LNCAP (cell line): ENCODE measurements around the gene SLC27A2.

ENCODE experiments used
- TF ChIP-seq, protein P1 (sequence below): fragments of 450-650 bp; IDR thresholded peaks from 2 replicates; pipeline ENCODE4 v1.5.1; 2017; ENCODE audit warnings: mild to moderate bottlenecking

Gene SLC27A2

DNA sequence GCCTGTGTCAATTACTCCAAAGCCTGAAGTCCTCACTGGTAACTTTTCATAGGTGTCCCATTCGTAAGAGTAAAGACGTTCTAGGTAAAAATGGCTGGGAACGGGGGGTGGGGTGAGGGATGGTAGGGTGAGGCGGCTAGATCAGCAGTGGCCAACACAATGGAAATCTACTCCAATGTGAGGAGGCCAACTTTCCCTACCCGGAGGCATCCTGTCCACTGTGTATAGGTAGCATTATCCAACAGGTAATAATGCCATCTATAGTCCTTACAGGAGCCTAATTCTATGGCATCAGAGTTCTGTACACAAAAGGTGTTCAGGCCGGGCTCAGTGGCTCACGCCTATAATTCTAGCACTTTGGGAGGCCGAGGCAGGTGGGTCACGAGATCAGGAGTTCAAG, 54.4 kb downstream of the SLC27A2 start:
- TF ChIP-seq, protein P1, sequence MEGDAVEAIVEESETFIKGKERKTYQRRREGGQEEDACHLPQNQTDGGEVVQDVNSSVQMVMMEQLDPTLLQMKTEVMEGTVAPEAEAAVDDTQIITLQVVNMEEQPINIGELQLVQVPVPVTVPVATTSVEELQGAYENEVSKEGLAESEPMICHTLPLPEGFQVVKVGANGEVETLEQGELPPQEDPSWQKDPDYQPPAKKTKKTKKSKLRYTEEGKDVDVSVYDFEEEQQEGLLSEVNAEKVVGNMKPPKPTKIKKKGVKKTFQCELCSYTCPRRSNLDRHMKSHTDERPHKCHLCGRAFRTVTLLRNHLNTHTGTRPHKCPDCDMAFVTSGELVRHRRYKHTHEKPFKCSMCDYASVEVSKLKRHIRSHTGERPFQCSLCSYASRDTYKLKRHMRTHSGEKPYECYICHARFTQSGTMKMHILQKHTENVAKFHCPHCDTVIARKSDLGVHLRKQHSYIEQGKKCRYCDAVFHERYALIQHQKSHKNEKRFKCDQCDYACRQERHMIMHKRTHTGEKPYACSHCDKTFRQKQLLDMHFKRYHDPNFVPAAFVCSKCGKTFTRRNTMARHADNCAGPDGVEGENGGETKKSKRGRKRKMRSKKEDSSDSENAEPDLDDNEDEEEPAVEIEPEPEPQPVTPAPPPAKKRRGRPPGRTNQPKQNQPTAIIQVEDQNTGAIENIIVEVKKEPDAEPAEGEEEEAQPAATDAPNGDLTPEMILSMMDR, result no peak

DNA sequence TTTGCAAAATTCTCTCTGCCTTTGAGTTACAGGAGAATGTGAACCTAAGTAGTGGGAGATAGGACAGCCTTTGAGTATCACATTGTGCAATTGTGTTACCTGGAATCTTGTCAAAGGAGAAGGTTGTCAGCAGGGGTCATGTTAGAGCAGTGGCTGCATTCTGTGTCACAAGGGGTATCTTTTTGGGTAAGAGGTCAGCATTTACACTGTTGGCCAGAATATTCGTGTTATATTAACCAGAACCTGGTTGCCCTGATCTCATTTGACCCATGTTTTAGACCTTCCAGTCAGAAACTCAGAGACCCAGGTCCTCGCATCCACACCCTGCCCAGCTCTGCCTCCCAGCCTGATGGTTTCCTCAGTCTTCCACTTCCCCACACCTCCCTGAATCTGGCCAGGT, 56.3 kb downstream of the SLC27A2 start:
- TF ChIP-seq, protein P1, result no peak

DNA sequence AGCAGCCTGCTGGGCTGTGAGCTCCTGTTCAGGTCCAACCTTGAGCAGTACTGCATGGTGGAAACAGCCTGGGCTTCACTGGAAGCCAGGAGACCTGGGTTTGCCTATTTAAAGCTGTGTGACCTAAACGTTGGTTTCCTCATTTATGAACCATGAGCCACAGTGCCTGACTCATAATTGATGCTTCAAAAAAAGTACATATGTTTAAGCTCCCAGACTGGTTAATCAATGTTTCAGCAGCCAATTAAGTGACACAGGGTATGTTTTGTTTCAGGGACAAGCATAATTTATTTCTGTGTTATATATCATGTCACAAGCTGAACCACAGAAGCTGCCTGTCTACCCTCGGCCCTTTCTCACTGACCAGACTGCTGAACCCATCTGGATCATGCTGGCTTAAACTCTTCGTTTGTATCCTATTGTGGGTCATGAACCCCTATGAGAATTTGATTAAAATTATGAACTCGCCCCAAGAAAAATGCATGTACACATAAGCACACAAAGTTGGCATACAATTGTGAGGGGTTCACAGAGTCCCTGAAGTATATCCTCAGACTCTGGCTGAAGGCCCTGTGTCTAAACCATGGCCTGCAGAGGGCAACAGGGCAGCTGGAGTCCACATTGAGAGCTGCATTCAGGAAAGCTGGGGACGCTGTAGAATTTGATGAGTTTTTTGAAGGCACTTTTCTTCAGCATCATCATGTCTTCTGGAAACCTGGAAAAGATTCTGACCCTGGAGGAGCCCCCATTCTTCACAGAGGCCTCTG, 59.9 kb downstream of the SLC27A2 start:
- TF ChIP-seq, protein P1, result no peak

DNA sequence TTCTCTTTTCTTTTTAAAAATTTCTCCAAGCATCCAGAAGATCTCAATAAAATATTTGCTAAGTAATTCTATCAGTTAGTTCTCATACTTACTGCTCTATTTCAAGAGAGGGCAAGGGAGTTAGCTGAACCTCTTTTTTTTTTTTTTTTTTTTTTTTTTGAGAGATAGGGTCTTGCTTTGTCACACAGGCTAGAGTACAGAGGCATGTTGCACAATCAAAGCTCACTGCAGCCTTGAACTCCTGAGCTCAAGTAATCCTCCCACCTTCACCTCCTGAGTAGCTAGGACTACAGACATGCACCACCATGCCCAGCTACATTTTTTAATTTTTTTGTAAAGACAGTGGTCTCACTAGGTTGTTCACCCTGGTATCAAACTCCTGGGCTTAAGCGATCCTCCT, 62.2 kb downstream of the SLC27A2 start:
- TF ChIP-seq, protein P1, result no peak

DNA sequence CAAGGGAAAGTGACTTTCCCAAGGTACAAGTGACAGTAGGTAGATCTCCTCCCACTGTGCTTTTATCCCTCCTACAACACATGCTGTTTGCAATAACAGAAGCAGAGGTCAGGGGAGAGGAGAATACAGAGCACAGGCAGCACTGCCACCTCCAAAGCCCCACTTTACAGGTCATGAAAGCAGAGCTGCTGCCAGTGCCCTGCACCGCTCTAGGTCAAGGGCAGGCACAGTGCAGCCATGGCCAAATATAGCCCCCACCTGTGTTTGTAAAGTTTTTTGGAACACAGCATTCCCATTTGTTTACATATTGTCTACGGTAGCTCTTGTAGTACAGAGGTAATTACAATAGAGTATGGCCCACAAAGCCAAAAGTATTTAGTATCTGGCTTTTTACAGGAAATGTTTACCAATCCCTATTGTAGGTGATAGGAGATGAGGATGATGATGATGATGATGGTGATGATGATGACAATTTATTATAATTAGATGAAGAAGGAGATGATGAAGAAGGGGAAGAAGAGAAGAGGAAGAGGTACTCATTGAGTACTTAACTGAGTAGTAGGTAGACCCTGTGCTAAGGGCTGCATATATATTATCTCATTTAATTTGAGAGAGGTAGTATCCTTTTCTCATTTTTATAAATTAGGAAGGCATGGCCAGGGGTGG, 63.1 kb downstream of the SLC27A2 start:
- TF ChIP-seq, protein P1, result no peak

DNA sequence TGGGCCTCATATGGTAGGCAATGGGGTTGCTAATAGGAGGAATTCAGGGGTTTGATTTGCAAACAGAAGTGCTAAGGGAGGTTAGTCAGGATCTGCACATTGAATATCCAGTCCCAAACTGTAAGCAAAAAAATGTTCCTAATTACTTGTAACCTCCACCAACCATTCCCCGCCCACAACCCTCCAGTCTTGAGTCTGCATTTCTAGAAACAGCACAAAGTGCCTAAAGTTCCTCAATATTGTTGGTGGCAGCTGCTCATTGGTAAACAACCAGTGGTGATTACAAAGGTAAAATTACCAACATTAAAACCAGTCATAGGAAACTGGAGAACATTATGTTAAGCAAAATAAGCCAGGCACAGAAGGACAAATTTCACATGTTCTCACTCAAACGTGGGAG, 64.6 kb downstream of the SLC27A2 start:
- TF ChIP-seq, protein P1, result no peak

DNA sequence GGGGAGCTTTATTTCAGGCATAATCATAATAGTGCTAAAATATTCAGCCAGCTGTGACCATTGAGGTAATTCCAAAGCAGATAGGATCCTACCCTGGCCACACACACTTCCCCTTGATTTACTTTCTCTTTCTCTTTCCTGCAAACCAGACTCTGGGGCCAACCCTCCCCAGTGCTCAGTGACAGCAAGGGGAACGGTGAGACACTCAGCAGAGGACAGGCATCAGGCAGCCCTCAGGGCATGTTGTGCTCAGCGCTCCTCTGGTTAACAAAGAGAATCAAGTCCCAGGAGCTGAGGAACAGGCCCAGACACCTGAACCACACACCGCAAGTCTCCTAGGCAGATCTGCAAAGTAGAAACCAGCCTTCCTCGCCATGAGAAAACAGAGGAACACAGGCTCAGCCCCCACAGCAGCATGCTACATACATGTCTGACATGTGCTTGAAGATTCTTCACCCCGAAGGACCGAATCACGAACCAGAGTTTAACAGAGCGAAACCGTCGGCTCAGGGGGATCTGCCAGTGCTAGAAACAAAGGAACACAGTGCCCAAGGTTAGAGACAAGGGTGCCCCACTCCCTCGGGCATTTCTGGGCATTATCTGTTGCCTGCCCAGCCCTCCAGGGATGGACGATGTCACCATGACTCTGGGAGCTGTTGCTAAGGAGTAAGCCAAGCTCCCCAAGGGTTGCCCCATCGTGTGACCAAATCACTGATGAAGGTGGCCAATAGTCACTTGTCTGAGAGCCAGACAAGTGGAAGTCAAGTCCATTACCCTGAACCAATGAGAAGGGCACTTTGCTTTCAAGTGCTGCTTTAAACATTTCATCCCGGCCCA, 66.0 kb downstream of the SLC27A2 start:
- TF ChIP-seq, protein P1, result no peak
